ENCODE results near the gene MAP7D2. TPM values are rescaled to one million over a fixed set of nuclear protein-coding genes. Genes with fewer than 3 reads are reported as not detected.

Gene MAP7D2
- total RNA-seq, 1 experiment from 2014 or later: 1.9 TPM

GRCh38 chrX:20111271-20111670 is 5.4 kb downstream of the MAP7D2 start:
- H4K5ac ChIP-seq (ENCODE audit: insufficient read length, low read depth, low read length): no peak overlapping the region
- H4K8ac ChIP-seq (replicated peaks; ENCODE audit: insufficient read length, low read depth, low read length): no peak overlapping the region
- no peak overlapping the region for H4K91ac ChIP-seq (ENCODE audit: insufficient read length, low read depth, low read length)
- H3K79me2 ChIP-seq (ENCODE audit: insufficient read depth, low read length): no peaks in the 10 kb centered on the region
- Mint-ChIP-seq H3K27me3 (ENCODE audit: low read depth) (peaks cover 21% of the 10 kb centered on the region), H3K36me3 (ENCODE audit: insufficient read depth in 1 of 3, low read depth in 3 of 3) (peaks cover 2 to 10% (median 2%) of the 10 kb centered on the region in 3 experiments; a peak in 3 of 7 replicates), H3K27ac (no peak overlapping the region), H3K4me3 (no peak overlapping the region; a peak in 1 of 5 replicates), H3K9me3 (peaks cover 63 to 81% of the 10 kb centered on the region in 2 experiments), H3K4me1 (peaks cover 0 to 8% of the 10 kb centered on the region in 2 experiments; a peak in 2 of 4 replicates)
- no peak overlapping the region for H2BK12ac ChIP-seq (ENCODE audit: insufficient read length, low read depth, low read length)
- H3K79me1 ChIP-seq (ENCODE audit: insufficient read depth, low read depth, low read length, poor library complexity, severe bottlenecking): no peaks in the 10 kb centered on the region
- no peak overlapping the region for H3K18ac ChIP-seq (ENCODE audit: insufficient read length, low read depth, low read length)
- no peak overlapping the region for H2AK5ac ChIP-seq (ENCODE audit: insufficient read length, low read length)
- WGBS (ENCODE audit: extremely low coverage, insufficient read length, low lambda C conversion rate): no CpG with 5 or more reads among the region's 10 CpGs
- no peak overlapping the region for H3K56ac ChIP-seq (ENCODE audit: insufficient read length, low read depth, low read length)
- H3K4me2 ChIP-seq (ENCODE audit: insufficient read depth, insufficient read length, low read length): no peak overlapping the region
- H3K23me2 ChIP-seq (ENCODE audit: insufficient read length, low read depth, low read length, poor library complexity, severe bottlenecking): no peaks in the 10 kb centered on the region
- no peak overlapping the region for H2BK5ac ChIP-seq (ENCODE audit: insufficient read length, low read length)
- H3K9me3 ChIP-seq (ENCODE audit: control insufficient read depth, low read depth, low read length): peaks cover 10% of the 10 kb centered on the region
- H3K27me3 ChIP-seq (ENCODE audit: insufficient read depth, low read length): peaks cover 2% of the 10 kb centered on the region; the same call in 1 of the 2 replicates
- H2BK15ac ChIP-seq (ENCODE audit: low read depth, low read length): no peak overlapping the region
- H3K4ac ChIP-seq (ENCODE audit: low read depth, low read length): no peak overlapping the region
- no peak overlapping the region for H3K27ac ChIP-seq (ENCODE audit: insufficient read length, low read depth, low read length)
- H2BK120ac ChIP-seq (ENCODE audit: low read depth, low read length, poor library complexity, severe bottlenecking): no peak overlapping the region
- no peak for TF ChIP-seq CTCF (conservative IDR thresholded peaks at IDR 0.05)
- H2BK20ac ChIP-seq (ENCODE audit: low read depth, low read length, poor library complexity, severe bottlenecking): no peak overlapping the region
- H3K14ac ChIP-seq (ENCODE audit: insufficient read depth, low read length): no peak overlapping the region
- H2AFZ ChIP-seq (ENCODE audit: low read length): no peak overlapping the region
- H3K4me1 ChIP-seq (ENCODE audit: insufficient read depth, low read length): no peaks in the 10 kb centered on the region
- DNase-seq: no peak
- no peaks in the 10 kb centered on the region for H4K20me1 ChIP-seq (ENCODE audit: control insufficient read depth, insufficient read depth, insufficient read length)
- H3K9ac ChIP-seq (ENCODE audit: extremely low read depth, insufficient read length, low read length): no peak overlapping the region
- no peak overlapping the region for H3K23ac ChIP-seq (ENCODE audit: insufficient read length, low read depth, low read length)
- no peak overlapping the region for H3T11ph ChIP-seq (ENCODE audit: low read length)
